Neural progenitor cell (in vitro differentiated cells): ENCODE results near the gene MYL3.

Experiments
- CTCF ChIP-seq: fragments of 200-600 bp; sonication (generic); IDR thresholded peaks from 2 replicates; pipeline ENCODE4 v1.5.1; 2017; ENCODE audit warnings: antibody characterized with exemption, mild to moderate bottlenecking
- EZH2 ChIP-seq: fragments of 200-600 bp; sonication (generic); IDR thresholded peaks from 2 replicates; pipeline ENCODE4 v1.6.1; 2017; ENCODE audit warnings: antibody characterized with exemption, mild to moderate bottlenecking, moderate library complexity

- TF ChIP-seq CTCF (no peak), EZH2 (no peak)
Measured at GRCh38 chr3:46910166-46910760, 47.0 kb upstream of the MYL3 start.
